SH-SY5Y (cell line): ENCODE results near the gene KCNQ1OT1.

Experiments
- GATA2 ChIP-seq: IDR thresholded peaks from 2 replicates; pipeline ENCODE4 v1.6.1; 2011; ENCODE audit warnings: mild to moderate bottlenecking, low read depth, low read length
- GATA3 ChIP-seq: IDR thresholded peaks from 2 replicates; pipeline ENCODE4 v1.6.1; 2011; ENCODE audit warnings: low read depth, mild to moderate bottlenecking, low read length, moderate library complexity

Gene KCNQ1OT1

GRCh38 chr11:2685566-2686359 is 14.0 kb downstream of the KCNQ1OT1 start:
- no peak for TF ChIP-seq GATA3
- TF ChIP-seq GATA2: no peak

- TF ChIP-seq GATA2: no peak
These were observed 14.7 kb downstream of the KCNQ1OT1 start for GRCh38 chr11:2685051-2685450.

GRCh38 chr11:2684581-2684980 is 15.2 kb downstream of the KCNQ1OT1 start:
- TF ChIP-seq GATA2: no peak
- TF ChIP-seq GATA3: no peak

GRCh38 chr11:2683806-2684205 is 16.0 kb downstream of the KCNQ1OT1 start:
- TF ChIP-seq GATA3: no peak
- no peak for TF ChIP-seq GATA2

- TF ChIP-seq GATA2: no peak
- no peak for TF ChIP-seq GATA3
These were observed 18.2 kb downstream of the KCNQ1OT1 start for GRCh38 chr11:2681408-2682145.

GRCh38 chr11:2679011-2679676 is 20.6 kb downstream of the KCNQ1OT1 start:
- TF ChIP-seq GATA3: no peak

GRCh38 chr11:2678396-2678795 is 21.4 kb downstream of the KCNQ1OT1 start:
- TF ChIP-seq GATA2: peak; percentile 52; the same call in 1 of the 2 replicates
- peak; percentile 77 for TF ChIP-seq GATA3

- TF ChIP-seq GATA3: no peak; the same call in 1 of the 2 replicates
- peak; percentile 71 for TF ChIP-seq GATA2
These were observed 22.7 kb downstream of the KCNQ1OT1 start for GRCh38 chr11:2677127-2677526.

GRCh38 chr11:2675540-2675939 is 24.3 kb downstream of the KCNQ1OT1 start:
- TF ChIP-seq GATA2 (peak; percentile 17; the same call in 1 of the 2 replicates), GATA3 (no peak)

GRCh38 chr11:2674658-2675131 is 25.1 kb downstream of the KCNQ1OT1 start:
- TF ChIP-seq GATA3 (no peak), GATA2 (no peak)

- no peak for TF ChIP-seq GATA3
- no peak for TF ChIP-seq GATA2
These were observed 25.8 kb downstream of the KCNQ1OT1 start for GRCh38 chr11:2673871-2674471.

GRCh38 chr11:2673250-2673610 is 26.6 kb downstream of the KCNQ1OT1 start:
- TF ChIP-seq GATA2 (no peak), GATA3 (no peak)

GRCh38 chr11:2672553-2673249 is 27.1 kb downstream of the KCNQ1OT1 start:
- TF ChIP-seq GATA2: no peak
- no peak for TF ChIP-seq GATA3

- TF ChIP-seq GATA2: no peak
- no peak for TF ChIP-seq GATA3
These were observed 28.0 kb downstream of the KCNQ1OT1 start for GRCh38 chr11:2671748-2672147.
